Lower leg skin (tissue), 3 donors: ENCODE measurements around the gene HASPIN.

Experiments
- CTCF ChIP-seq, 3 donors: fragments of 450-650 bp; IDR thresholded peaks; one replicate each; pipeline ENCODE4 v1.5.1; 2016; ENCODE audit warnings: antibody characterized with exemption in 3 of 3, mild to moderate bottlenecking in 3 of 3, moderate library complexity in 2 of 3
- POLR2A ChIP-seq, 2 donors: fragments of 450-650 bp; IDR thresholded peaks; one replicate each; pipeline ENCODE4 v1.6.1; 2016 to 2017; ENCODE audit warnings: antibody characterized with exemption in 2 of 2, mild to moderate bottlenecking in 1 of 2, moderate library complexity in 1 of 2

- no peak for TF ChIP-seq POLR2A (IDR thresholded peaks at IDR 0.05)
- no peak for TF ChIP-seq CTCF (IDR thresholded peaks at IDR 0.05)
Measured at GRCh38 chr17:3678821-3679530, 44.7 kb upstream of the HASPIN start.
